Ureter (tissue), 1 donor: ENCODE measurements around the gene FAM3B. TPM values are rescaled to one million over a fixed set of nuclear protein-coding genes. Genes with fewer than 3 reads are reported as not detected.
A peak's percentile ranks its signal among the peaks of the same experiment; 100 is the strongest.

Experiments
- DNase-seq: peaks from one replicate; pipeline ENCODE4 v3.0.0-alpha.2; 2020; ENCODE audit warnings: low spot score
- total RNA-seq: library from RNA; stranded (reverse); gene quantifications from one replicate; pipeline ENCODE4 v1.2.4, GENCODE V29; 2023
- donor health status: DM: yes; HTN: yes; CAD: no.

The FAM3B gene
- total RNA-seq, 1 donor from 2014 or later: 116 TPM

- DNase-seq: peak; percentile 57
Observed at GRCh38 chr21:41369105-41369919, 52.7 kb downstream of the FAM3B start.

GRCh38 chr21:41369920-41370839 lies 53.6 kb downstream of the FAM3B start:
- no peak for DNase-seq

- DNase-seq: no peak
Observed at GRCh38 chr21:41370840-41371684, 54.5 kb downstream of the FAM3B start.

GRCh38 chr21:41371685-41372030 lies 55.1 kb downstream of the FAM3B start:
- DNase-seq: no peak

GRCh38 chr21:41373253-41373652 lies 56.7 kb downstream of the FAM3B start:
- no peak for DNase-seq

- DNase-seq: no peak
Observed at GRCh38 chr21:41373763-41374162, 57.2 kb downstream of the FAM3B start.

- no peak for DNase-seq
Observed at GRCh38 chr21:41374177-41374712, 57.6 kb downstream of the FAM3B start.

- DNase-seq: no peak
Observed at GRCh38 chr21:41374867-41375533, 58.4 kb downstream of the FAM3B start.

GRCh38 chr21:41375875-41376274 lies 59.3 kb downstream of the FAM3B start:
- DNase-seq: no peak

GRCh38 chr21:41377715-41378114 lies 61.1 kb downstream of the FAM3B start:
- DNase-seq: no peak

GRCh38 chr21:41378849-41379248 lies 62.2 kb downstream of the FAM3B start:
- DNase-seq: no peak

- no peak for DNase-seq
Observed at GRCh38 chr21:41379901-41380300, 63.3 kb downstream of the FAM3B start.

- no peak for DNase-seq
Observed at GRCh38 chr21:41381731-41382130, 65.1 kb downstream of the FAM3B start.

- no peak for DNase-seq
Observed at GRCh38 chr21:41387042-41387819, 70.6 kb downstream of the FAM3B start.

- no peak for DNase-seq
Observed at GRCh38 chr21:41387824-41388223, 71.2 kb downstream of the FAM3B start.

GRCh38 chr21:41388259-41388658 lies 71.7 kb downstream of the FAM3B start:
- no peak for DNase-seq

- no peak for DNase-seq
Observed at GRCh38 chr21:41390043-41390639, 73.5 kb downstream of the FAM3B start.

GRCh38 chr21:41393876-41394465 lies 77.4 kb downstream of the FAM3B start:
- no peak for DNase-seq

GRCh38 chr21:41396558-41397075 lies 80.0 kb downstream of the FAM3B start:
- DNase-seq: peak; percentile 69
